NCI-H2081 (cell line): ENCODE measurements around the gene PBLD.

Source experiments
- DNase-seq, 2 experiments: peaks; one replicate each; lab custom pipeline; 2025; lab: John Stamatoyannopoulos, UW

The PBLD gene

GRCh38 chr10:68233046-68233445 is 99.7 kb downstream of the PBLD start:
- no peak for DNase-seq
